Uterus (tissue), 4 donors: ENCODE measurements around the gene ATG4B. TPM values are rescaled to one million over a fixed set of nuclear protein-coding genes. Genes with fewer than 3 reads are reported as not detected.

Source experiments
- DNase-seq, 2 donors: peaks; one replicate each; pipeline ENCODE4 v3.0.0-alpha.2; 2019 to 2020
- H3K27ac ChIP-seq, 2 donors: fragments of 200-600 bp; sonication (generic); 1 replicate in 1 of 2; 2 replicates in 1 of 2; pipeline ENCODE4 v1.5.1; 2016 to 2018
- H3K27me3 ChIP-seq, 2 donors: fragments of 200-600 bp; sonication (generic); one replicate each; pipeline ENCODE4 v1.5.1; 2018 to 2019; ENCODE audit warnings: control low read depth in 1 of 2
- H3K36me3 ChIP-seq, 2 donors: fragments of 200-600 bp; sonication (generic); one replicate each; pipeline ENCODE4 v1.5.1; 2019; ENCODE audit warnings: control low read depth in 1 of 2
- H3K4me1 ChIP-seq, 2 donors: fragments of 200-600 bp; sonication (generic); one replicate each; pipeline ENCODE4 v1.5.1; 2018 to 2019; ENCODE audit warnings: control low read depth in 1 of 2
- H3K4me3 ChIP-seq, 2 donors: fragments of 200-600 bp; sonication (generic); 1 replicate in 1 of 2; 2 replicates in 1 of 2; pipeline ENCODE4 v1.5.1; 2018 to 2019; ENCODE audit warnings: mild to moderate bottlenecking in 1 of 2
- H3K9me3 ChIP-seq, 2 donors: fragments of 200-600 bp; sonication (generic); one replicate each; pipeline ENCODE4 v1.5.1; 2019; ENCODE audit warnings: control low read depth in 1 of 2
- CTCF ChIP-seq, 4 experiments: fragments of 200-600 bp in 2 of 4; fragments of 450-650 bp in 2 of 4; sonication (generic) in 2 of 4; IDR thresholded peaks; one replicate each; pipeline ENCODE4 v1.5.1; 2016 to 2019; ENCODE audit warnings: antibody characterized with exemption in 4 of 4, mild to moderate bottlenecking in 2 of 4, moderate library complexity in 1 of 4
- POLR2A ChIP-seq, 2 donors: fragments of 450-650 bp; IDR thresholded peaks; one replicate each; pipeline ENCODE4 v1.6.1; 2016; ENCODE audit warnings: antibody characterized with exemption in 2 of 2, mild to moderate bottlenecking in 1 of 2, moderate library complexity in 1 of 2
- intact Hi-C: fragments of 100-400 bp; cut with DNase I; formaldehyde crosslinking; loops from one replicate; pipeline ENCODE4 v1.15.1; 2023; ENCODE audit warnings: low total_unique reads
- total RNA-seq, 4 donors: library from RNA; depleted of rRNA in 3 of 4; stranded (reverse); fragments of >200 nt in 3 of 4; gene quantifications; one replicate each; pipeline versions ENCODE4 v1.1.0 to v1.2.4, GENCODE V29; 2014 to 2023
- donor health status: DM: yes; HTN: yes; CAD: no.

The ATG4B gene
- total RNA-seq, 4 donors from 2014 or later = 14.4 to 99.8 (median 56.7) TPM

- intact Hi-C loops = no loop called here
- Histone ChIP-seq H3K27ac (no peak overlapping the region), H3K4me1 (no peaks in the 10 kb centered on the region), H3K9me3 (no peaks in the 10 kb centered on the region), H3K36me3 (no peaks in the 10 kb centered on the region), H3K4me3 (no peak overlapping the region), H3K27me3 (no peaks in the 10 kb centered on the region)
- TF ChIP-seq POLR2A (IDR thresholded peaks at IDR 0.05) (no peak), CTCF (IDR thresholded peaks at IDR 0.05) (no peak)
- DNase-seq = no peak
Observed at GRCh38 chr2:241666627-241667400, 29.3 kb downstream of the ATG4B start.

GRCh38 chr2:241668354-241668753 lies 30.9 kb downstream of the ATG4B start:
- no peaks in the 10 kb centered on the region for H3K27me3 ChIP-seq
- no peaks in the 10 kb centered on the region for H3K9me3 ChIP-seq
- no peak overlapping the region for H3K27ac ChIP-seq
- no peaks in the 10 kb centered on the region for H3K4me1 ChIP-seq
- no peak overlapping the region for H3K4me3 ChIP-seq
- intact Hi-C loops = no loop called here
- DNase-seq = no peak
- no peaks in the 10 kb centered on the region for H3K36me3 ChIP-seq
- TF ChIP-seq POLR2A (IDR thresholded peaks at IDR 0.05) (no peak), CTCF (IDR thresholded peaks at IDR 0.05) (no peak)

- TF ChIP-seq POLR2A (IDR thresholded peaks at IDR 0.05) = no peak
- TF ChIP-seq CTCF (IDR thresholded peaks at IDR 0.05) = no peak
- Histone ChIP-seq H3K27ac (no peak overlapping the region), H3K9me3 (no peaks in the 10 kb centered on the region), H3K27me3 (no peaks in the 10 kb centered on the region), H3K4me3 (no peak overlapping the region), H3K36me3 (no peaks in the 10 kb centered on the region), H3K4me1 (no peaks in the 10 kb centered on the region)
- DNase-seq = no peak
- intact Hi-C loops = no loop called here
Observed at GRCh38 chr2:241668839-241669238, 31.3 kb downstream of the ATG4B start.

GRCh38 chr2:241670333-241671110 lies 33.0 kb downstream of the ATG4B start:
- Histone ChIP-seq H3K9me3 (no peaks in the 10 kb centered on the region), H3K27ac (no peak overlapping the region), H3K4me3 (no peak overlapping the region), H3K36me3 (no peaks in the 10 kb centered on the region), H3K27me3 (no peaks in the 10 kb centered on the region), H3K4me1 (no peaks in the 10 kb centered on the region)
- TF ChIP-seq POLR2A (IDR thresholded peaks at IDR 0.05) (no peak), CTCF (IDR thresholded peaks at IDR 0.05) (no peak)
- intact Hi-C loops = no loop called here
- no peak for DNase-seq
